GM21381 (cell line): ENCODE measurements around the gene XIRP2.
"Not testable (repeated sequence)": the region's sequence is repeated elsewhere in the genome, so short reads cannot be mapped to it uniquely, and the experiment has no call there.

Experiments
- ATAC-seq: cut with Tn5 transposase; IDR thresholded peaks from one replicate; pipeline ENCODE4 v1.9.1; 2021; ENCODE audit warnings: mild to moderate bottlenecking, moderate library complexity; ENCODE audit not compliant: unreplicated experiment

The XIRP2 gene

GRCh38 chr2:167048829-167049228 is 160.5 kb downstream of the XIRP2 start:
- no peak for ATAC-seq

- ATAC-seq = no peak
Observed at GRCh38 chr2:167049659-167050058, 161.4 kb downstream of the XIRP2 start.

GRCh38 chr2:167052825-167053224 is 164.5 kb downstream of the XIRP2 start:
- no peak for ATAC-seq

- no peak for ATAC-seq
Observed at GRCh38 chr2:167054881-167055280, 166.6 kb downstream of the XIRP2 start.

- no peak for ATAC-seq
Observed at GRCh38 chr2:167057446-167057845, 169.2 kb downstream of the XIRP2 start.

DNA sequence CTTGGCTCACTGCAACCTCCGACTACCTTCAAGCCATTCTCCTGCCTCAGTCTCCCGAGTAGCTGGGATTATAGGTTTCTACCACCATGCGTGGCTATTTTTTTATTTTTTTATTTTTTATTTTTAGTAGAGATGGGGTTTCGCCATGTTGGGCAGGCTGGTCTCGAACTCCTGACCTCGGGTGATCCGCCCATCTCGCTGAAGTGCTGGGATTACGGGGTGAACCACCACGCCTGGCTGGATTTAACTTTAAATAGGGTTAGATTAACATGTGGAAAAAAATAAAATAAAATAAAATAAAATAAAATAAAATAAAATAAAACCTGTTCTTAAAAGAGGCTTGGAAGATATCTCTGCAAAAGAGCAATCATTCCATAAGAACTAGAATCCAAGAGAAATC is 170.9 kb downstream of the XIRP2 start:
- ATAC-seq = no peak

GRCh38 chr2:167069855-167070254 is 181.6 kb downstream of the XIRP2 start:
- ATAC-seq = no peak

DNA sequence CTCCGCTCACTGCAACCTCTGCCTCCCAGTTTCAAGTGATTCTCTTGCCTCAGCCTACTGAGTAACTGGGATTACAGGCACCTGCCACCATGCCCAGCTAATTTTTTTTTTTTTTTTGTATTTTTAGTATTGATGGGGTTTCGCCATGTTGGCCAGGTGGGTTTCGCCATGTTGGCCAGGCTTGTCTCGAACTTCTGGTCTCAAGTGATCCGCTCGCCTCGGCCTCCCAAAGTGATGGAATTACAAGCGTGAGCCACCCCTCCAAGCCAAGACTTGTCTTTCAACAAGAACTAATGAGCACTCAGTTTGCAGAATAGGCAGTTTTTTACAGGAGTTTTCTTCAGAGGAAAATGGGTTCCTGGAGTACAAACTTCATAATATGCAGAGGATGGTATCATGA is 187.4 kb downstream of the XIRP2 start:
- not testable (repeated sequence) for ATAC-seq

DNA sequence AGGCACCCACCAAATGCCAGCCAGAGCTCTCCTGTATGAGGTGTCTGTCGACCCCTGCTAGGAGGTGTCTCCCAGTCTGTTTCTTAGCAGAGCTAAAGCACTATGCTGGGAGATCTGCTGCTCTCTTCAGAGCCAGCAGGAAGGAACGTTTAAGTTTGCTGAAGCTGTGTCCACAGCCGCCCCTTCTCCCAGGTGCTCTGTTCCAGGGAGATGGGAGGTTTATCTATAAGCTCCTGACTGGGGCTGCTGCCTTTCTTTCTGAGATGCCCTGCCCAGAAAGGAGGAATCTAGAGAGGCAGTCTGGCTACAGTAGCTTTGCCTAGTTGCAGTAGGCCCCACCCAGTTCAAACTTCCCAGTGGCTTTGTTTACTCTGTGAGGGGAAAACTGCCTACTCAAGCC is 210.7 kb downstream of the XIRP2 start:
- ATAC-seq = not testable (repeated sequence)

- ATAC-seq = no peak
Observed at GRCh38 chr2:167100506-167100905, 212.2 kb downstream of the XIRP2 start.

DNA sequence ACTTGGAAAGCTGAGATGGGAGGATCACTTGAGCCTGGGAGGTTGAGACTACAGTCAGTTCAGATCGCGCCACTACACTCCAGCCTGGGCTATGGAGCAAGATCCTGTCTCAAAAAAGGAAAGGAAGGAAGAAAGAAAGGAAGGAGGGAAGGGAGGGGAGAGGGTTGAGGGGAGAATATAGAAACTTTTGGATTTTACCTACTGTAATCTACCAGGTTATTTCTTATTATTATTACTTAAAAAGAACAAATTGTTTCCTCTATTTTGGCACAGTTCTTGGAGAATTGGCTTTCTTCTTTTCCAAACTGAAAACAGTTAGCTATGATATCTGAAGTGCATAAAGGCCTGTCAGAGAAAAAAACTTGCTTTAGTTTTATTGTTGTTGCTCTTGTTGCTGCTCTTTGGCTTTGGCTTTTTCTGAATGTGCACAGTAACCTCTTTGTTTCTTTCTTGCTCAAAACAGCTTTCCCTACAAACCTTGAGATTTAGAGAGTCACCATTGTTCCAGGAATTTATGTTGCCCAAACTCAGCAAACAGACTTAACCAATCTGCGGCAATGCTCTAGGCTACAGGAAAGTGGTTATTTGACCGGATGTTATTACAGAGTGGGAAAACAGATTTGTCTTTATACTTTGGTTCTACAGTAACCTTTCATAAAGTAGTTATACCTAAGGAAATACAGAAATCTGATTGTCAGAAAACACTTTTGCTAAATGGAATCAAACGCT is 214.9 kb downstream of the XIRP2 start:
- no peak for ATAC-seq

DNA sequence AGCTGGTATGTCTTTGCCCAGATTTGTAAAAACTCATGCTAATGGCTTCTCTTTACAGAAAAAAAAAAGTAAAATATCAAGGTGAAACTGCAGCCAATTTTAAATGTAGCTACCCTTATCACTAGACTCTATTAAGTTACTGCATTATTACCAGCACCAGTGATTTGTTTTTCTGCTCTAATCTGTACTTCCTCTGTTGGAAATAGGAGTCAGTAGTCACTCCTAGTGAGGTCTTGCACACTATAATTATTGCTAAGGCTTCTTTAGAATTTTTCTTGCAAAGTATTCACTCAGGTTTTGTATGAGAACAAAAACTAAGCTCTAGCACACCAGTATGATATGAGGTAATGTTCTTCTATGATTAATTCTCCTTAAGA is 215.5 kb downstream of the XIRP2 start:
- no peak for ATAC-seq

- ATAC-seq = no peak
Observed at GRCh38 chr2:167104691-167105090, 216.4 kb downstream of the XIRP2 start.

- ATAC-seq = not testable (repeated sequence)
Observed at GRCh38 chr2:167109682-167110081, 221.4 kb downstream of the XIRP2 start.

GRCh38 chr2:167110345-167110744 is 222.1 kb downstream of the XIRP2 start:
- ATAC-seq = no peak

DNA sequence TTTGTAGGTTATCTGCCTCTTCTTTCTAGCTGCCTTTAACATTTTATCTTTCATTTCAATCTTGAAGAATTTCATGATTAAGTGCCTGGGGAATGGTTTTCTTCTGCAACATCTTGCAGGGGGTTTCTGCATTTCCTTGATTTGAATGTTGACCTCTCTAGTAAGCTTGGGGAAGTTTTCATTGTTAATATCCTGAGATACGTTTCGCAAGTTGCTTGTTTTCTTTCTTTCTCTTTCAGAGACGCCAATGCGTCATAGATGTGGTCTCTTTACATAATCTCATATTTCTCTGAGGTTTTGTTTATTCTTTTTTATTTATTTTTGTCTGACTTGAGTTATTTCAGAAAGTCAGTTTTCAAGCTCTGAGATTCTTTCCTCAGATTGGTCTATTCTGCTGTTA is 225.7 kb downstream of the XIRP2 start:
- ATAC-seq = no peak

DNA sequence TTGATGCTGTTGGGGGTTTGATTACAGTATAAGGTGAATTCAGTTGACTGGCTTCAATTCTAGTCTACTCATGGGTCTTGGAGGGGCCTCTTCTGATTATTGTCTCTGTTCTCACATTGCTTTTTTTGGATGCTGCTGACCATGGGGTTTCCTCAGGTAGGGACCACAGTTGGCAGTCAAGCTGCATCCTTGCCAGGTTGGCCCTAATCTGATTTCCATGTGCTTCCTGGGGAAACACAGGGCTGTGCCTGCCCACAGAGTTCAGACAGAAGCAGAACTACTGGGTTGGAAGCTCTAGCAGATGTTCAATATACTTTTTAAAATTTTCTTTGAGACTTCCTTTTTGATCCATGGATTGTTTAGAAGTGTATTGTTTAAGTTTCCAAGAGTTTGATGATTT is 227.3 kb downstream of the XIRP2 start:
- no peak for ATAC-seq

GRCh38 chr2:167122389-167122788 is 234.1 kb downstream of the XIRP2 start:
- ATAC-seq = no peak

DNA sequence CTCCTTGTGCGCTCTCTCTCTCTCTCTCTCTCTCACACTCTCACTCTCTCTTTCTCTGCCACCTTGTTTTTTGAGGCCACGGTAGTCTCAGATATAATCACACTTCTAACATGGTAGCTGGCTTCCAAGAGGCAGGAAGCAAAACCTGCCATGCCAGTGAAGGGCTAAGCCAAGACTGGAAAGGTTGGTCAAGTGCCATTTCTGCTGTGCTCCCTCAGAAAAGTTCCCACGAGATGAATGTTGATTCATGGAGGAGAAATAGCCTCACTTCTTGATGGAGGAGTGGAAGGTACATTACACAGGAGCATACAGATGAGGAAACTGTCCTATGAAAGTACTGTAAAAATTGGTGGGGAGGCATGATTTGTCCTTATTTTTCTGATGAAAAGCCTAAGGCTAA is 237.9 kb downstream of the XIRP2 start:
- no peak for ATAC-seq

- ATAC-seq = no peak
Observed at GRCh38 chr2:167127135-167127534, 238.9 kb downstream of the XIRP2 start.

DNA sequence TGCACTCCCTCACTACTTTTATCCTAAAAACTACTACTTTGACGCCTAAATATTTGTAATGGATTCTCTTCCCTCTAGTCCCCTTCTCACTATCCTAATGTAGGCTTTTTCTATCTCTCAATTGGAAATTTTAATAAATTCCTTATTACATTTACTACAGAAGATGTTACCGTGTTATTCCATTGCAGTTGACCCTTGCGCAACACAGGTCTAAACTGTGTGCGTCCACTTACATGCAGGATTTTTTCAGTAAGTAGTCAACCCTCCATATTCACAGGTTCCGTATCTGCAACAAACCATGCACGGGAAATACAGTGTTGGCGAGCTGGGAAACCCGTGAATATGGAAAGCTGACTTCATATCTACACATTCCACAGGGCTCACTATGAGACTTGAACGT is 239.8 kb downstream of the XIRP2 start:
- no peak for ATAC-seq

GRCh38 chr2:167132066-167132465 is 243.8 kb downstream of the XIRP2 start:
- no peak for ATAC-seq

DNA sequence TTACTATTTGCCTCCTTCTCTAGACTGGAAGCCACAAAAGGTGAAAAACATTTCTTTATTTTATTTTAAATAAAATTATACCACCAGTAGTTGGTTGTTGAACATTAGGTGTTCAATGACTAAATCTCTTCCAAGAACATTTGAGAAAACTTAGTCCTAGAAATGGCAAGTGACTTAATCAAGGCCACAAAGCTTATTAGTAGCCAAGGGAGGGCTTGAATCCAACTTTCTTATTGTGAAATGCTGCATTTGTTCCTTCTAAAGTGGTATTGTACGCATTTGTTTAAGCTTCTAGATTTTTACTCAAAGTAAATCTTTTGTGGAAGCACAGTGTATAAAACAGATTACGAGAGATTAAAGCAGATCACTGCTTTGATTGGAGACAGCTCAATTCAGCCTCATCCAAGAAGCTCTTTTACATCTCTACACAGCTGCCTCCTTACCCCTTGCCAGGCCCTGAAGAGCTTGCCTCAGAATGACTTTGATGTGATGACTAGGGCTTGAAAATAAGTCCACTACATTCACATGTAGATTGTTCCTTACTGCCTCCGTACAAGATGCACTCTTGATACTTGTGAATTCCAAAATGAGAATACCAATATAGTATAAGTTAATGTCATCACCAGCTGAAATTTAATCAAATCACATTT is 244.8 kb downstream of the XIRP2 start:
- ATAC-seq = no peak
